ENCODE data around the gene SPARCL1.

- no peak for TF ChIP-seq POLR2AphosphoS5 (IDR thresholded peaks at IDR 0.05; ENCODE audit: insufficient read depth, low read depth, low read length)
- TF ChIP-seq POLR2A (IDR thresholded peaks at IDR 0.05; ENCODE audit: low read depth, low read length): no peak
Observed at GRCh38 chr4:87559090-87559837, 30.1 kb upstream of the SPARCL1 start.

All from endothelial cell of umbilical vein (primary cell).